GM18861 (cell line): ENCODE measurements around the gene COL18A1.
"Not testable (repeated sequence)": the region's sequence is repeated elsewhere in the genome, so short reads cannot be mapped to it uniquely, and the experiment has no call there.

ENCODE experiments used
- ATAC-seq: cut with Tn5 transposase; IDR thresholded peaks from one replicate; pipeline ENCODE4 v1.9.1; 2021; ENCODE audit not compliant: unreplicated experiment

Gene COL18A1

GRCh38 chr21:45514311-45515021 is 109.5 kb downstream of the COL18A1 start:
- ATAC-seq: no peak

DNA sequence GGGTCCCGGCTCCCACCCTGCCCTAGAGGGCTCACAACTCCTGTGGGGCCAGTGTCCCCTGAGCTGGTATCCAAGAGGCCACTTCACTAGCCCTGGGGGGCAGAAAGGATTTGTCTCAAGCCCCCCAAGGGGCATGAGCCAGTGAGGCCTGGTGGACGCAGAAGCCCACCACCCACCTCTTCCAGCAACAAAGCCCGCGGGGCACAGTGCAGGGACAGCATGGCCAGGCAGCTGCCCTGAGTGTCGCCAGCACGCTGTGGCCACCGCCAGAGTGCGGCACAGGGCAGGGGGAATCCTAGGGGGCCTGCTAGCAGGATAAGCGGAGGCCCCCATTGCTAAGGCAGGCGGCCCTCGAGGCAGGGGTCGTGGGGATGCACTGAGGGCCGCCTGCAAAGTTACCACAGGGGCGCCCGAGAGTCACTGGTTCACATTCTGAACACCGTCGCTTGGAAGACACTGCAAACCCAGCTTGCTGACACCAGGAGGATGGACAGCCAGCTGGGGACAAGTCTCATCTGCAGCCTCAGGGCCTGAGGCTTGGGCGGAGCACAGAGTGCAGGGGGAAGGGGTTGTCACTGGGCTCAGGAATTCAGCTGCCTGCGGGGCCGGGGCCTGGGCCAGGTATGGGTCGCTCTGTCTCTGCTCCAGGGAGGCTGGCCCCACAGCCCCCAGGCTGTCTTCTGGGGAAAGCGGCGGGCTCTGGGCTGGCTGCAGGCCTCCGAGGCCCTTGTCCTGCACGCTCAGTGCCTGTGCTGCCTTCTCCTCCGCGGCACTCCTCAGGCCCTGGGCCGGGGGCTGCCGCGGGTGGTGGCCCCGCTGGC is 110.5 kb downstream of the COL18A1 start:
- no peak for ATAC-seq

DNA sequence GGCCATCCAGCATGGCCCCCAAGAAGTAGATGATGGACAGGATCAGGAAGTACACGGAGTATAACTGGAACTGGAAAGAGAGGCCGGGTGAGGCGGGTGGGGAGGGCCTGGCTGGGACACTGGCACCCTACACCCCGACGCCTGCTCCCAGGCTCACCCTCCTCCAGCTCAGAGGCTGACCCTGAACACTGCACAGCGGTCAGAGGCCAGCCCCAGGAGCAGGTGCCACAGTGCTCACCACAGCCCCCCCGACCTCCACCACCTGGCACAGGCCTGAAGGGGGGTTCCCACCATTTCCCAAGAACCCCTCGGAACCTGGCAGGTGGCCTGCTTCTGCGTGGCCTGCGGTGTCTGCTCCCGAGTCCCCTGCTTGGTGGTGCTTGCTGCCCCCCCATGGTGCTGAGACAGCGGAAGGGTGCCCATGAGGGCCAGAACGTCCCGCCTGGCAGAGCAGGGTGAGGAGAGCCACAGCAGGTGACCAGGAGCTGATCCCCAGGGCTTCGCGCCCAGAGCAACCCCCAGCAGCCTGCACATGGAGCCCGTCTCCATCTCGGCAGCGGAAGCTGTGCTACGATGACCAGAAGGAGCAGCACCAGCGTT is 111.2 kb downstream of the COL18A1 start:
- no peak for ATAC-seq

DNA sequence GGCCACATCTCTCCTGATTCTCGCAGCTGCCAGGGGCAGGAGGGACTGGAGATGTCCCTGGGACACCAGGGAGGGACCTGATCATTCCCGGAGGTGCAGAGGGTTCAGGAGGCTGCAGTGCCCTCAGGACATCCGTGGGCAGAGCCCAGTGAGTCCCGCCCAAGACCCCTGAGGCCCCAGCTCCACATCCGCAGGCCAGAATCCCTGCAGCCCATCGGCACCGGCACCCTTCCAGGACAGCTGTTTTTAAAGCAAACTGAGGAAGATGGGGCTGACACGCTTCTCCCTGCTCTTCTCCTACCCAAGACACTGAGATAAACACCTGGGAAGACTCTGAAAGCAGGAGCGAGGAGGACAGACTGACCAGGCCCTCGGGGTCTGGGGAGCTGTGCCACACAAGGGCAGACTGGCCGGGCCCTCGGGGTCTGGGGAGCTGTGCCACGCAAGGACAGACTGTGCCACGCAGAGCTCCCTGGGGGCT is 111.7 kb downstream of the COL18A1 start:
- ATAC-seq: no peak

DNA sequence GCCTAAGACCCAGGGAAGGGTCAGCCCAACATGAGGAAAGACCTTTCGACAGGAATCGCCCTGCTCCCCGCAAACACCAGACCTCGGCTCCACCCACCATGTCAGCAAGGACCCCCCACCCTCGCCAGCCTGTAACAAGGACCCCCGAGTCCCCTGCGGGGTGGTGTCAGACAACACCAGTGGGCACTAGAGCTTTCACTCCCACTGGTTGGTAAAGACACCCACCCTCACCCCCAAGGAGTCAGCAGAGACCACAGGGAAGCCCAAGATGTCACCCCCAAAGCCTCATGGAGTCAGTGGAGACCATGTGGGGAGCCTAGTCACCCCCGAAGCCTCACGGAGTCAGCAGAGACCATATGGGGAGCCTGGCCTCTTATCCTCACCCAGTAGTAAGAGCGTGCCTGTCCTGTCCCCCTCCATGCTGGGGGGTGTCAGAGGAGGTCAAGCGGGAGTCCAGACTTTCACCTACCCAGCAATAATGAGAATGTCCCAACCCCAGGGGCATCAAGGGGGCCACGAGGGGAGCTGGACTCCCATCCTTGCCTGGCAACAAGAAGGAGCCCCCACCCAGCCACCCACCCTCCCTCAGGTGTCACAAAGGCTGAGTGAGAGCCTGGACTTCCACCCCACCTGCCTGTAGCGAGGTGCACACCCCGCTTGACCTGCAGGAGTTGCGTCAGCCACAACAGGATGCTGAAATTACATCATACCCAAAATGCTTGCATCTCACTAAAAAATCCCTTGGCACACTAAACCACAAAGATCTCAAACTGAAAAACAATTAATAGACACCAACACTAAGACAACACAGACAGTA is 112.5 kb downstream of the COL18A1 start:
- ATAC-seq: no peak

GRCh38 chr21:45518742-45519141 is 113.8 kb downstream of the COL18A1 start:
- ATAC-seq: no peak

DNA sequence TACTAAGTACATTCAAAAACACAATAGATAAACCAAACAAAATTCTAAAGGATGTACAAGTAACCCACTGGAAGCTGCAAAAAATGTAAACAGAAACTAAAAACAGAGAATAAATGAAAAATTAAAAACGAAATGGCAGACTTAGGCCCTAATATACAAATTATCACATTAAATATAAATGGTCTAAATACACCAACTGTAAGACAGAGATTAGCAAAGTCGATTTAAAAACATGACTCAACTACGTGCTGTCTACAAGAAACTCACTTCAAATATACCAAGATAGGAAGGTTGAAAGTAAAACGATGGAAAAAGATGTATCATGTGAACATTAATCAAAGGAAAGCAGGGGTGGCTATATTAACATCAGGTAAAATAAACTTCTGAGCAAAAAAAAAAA is 114.2 kb downstream of the COL18A1 start:
- ATAC-seq: no peak

DNA sequence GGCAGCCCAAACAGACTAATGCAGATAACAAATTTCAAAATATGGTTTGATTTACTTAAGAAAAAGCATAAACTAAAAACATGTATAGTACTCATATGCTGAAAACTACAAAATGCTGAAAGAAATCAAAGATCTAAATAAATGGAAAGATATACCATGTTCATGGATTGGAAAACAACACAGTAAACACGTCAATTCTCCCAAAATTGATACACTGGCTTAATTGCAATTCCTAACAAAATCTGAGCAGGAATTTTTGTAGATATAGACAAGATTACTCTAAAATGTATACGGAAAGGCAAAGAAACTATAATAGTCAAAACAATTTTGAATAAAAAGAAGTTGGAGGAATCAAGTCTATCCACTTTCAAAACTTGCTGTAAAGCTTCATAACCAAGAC is 116.3 kb downstream of the COL18A1 start:
- no peak for ATAC-seq

- no peak for ATAC-seq
Observed at GRCh38 chr21:45522381-45522780, 117.4 kb downstream of the COL18A1 start.

GRCh38 chr21:45522986-45523385 is 118.0 kb downstream of the COL18A1 start:
- ATAC-seq: no peak

- no peak for ATAC-seq
Observed at GRCh38 chr21:45523411-45524101, 118.6 kb downstream of the COL18A1 start.

- ATAC-seq: no peak
Observed at GRCh38 chr21:45524756-45525152, 119.8 kb downstream of the COL18A1 start.

DNA sequence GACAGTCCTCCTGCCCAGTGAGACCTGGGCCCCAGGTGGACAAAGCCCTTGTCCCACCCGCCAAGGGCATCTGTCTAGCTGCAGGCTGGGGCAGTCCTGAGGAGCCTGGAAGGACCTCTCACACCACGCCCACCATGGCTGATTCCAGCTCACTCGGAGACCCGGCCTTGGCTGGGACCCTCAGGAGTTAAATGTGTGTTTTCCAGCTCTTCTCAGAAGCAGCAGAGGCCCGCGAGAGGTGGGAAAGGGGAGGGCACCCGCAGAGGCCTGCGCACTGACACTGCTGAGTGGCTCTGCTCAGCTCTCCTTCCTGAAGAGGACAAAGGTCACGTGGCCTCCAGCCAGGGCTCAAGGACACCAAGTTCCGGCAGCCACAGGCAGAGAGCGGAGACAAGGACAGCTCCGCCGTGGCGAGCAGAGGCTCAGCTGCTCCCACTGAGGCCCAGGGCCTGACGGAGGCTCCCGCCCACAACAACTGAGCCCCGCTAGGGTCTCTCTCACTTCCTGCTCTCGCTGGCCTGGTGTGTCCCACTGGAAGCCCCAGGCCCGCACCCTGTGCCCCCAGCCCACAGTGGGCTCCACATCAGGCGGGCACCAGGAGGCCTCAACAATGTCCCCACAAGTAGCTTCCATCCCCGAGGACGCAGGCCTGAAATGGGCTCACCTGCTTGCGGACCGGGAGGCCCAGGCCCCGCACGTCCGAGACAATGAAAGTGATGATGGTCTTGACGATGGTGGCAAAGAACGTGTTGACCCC is 120.4 kb downstream of the COL18A1 start:
- no peak for ATAC-seq

DNA sequence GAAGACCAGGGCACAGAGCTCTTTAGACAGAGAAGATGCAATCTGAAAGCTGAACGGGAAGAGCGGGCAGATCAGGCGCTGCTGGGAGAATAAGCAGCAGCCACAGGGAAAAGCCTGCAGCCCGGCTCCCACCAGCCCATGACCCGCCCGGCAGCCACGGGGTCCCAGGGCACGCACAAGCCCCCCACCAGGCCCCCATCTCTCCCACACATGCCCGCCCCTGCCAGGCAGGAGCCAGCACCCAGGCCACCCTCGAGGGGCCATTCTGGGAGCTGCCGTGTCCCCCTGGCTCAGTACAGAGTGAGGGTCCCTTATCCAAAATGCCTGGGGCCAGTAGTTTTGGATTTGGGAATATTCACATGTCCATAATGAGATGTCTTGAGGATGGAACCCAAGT is 120.9 kb downstream of the COL18A1 start:
- ATAC-seq: no peak

- not testable (repeated sequence) for ATAC-seq
Observed at GRCh38 chr21:45527151-45527999, 122.4 kb downstream of the COL18A1 start.

GRCh38 chr21:45528028-45528705 is 123.2 kb downstream of the COL18A1 start:
- no peak for ATAC-seq

DNA sequence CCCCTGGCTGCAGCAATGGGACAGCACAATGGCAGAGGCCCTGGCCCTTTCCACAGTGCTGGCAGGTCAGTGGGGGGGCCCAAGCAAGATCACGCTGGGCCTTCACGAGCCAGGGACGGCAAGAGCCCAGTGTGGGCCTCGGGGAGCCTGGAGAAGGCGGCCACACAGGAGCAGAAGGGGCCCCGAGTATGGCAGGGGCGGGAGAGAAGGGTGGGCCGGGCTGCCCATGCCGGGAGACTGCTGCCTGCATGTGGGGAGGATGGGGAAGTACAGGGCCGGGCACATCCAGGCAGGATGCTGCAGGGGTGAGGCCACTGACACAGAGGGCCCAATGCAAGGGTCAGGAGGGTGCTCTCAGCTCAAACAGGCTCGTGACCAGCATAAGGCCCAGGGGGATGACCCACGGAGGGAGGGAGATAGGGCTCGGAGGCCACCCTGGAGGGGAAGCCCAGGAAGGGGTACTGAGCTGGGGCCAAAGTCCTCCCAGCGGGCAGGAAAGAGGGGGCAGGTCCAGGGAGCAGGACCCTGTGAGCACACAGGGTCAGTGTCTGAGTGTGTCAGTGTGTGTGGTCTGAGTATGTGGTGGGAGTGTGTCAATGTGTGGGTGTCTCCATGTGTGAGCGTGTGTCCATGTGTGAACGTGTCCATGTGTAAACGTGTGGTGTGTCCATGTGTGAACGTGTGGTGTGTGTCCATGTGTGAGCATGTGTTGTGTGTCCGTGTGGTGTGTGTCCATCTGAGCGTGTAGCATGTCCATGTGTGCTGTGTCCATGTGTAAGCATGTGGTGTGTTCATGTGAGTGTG is 124.2 kb downstream of the COL18A1 start:
- ATAC-seq: no peak
